Endothelial cell of umbilical vein (primary cell): ENCODE data around the gene SENP5.

Experiments
- CTCF ChIP-seq, 2 donors: IDR thresholded peaks; 1 replicate in 1 of 2; 2 replicates in 1 of 2; pipeline ENCODE4 v1.5.1; 2011; ENCODE audit warnings: low read length in 2 of 2, mild to moderate bottlenecking in 2 of 2, moderate library complexity in 2 of 2, control low read depth in 1 of 2, inconsistent platforms in 1 of 2, low read depth in 1 of 2; ENCODE audit not compliant: insufficient read depth in 1 of 2; ENCODE audit errors: extremely low read depth in 1 of 2
- POLR2A ChIP-seq: IDR thresholded peaks from 2 replicates; pipeline ENCODE4 v1.6.1; 2012; ENCODE audit warnings: low read depth, mild to moderate bottlenecking, control low read depth, low read length

DNA sequence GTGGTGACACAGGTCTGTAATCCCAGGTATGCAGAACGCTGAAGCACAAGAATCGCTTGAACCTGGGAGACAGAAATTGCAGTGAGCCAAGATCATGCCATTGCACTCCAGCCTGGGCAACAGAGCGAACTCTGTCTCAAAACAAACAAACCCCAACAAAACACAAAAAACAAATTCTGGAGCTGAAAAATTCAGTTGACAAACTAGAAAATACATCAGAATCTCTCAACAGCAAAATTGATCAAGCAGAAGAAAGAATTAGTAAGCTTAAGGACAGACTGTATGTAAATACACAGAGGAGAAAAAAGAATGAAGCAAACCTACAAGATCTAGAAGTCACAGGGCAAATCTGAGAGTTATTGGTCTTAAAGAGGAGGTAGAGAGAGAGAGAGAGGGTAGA lies 49.3 kb downstream of the SENP5 start:
- no peak for TF ChIP-seq CTCF (IDR thresholded peaks at IDR 0.05; ENCODE audit: extremely low read depth in 1 of 2, insufficient read depth in 1 of 2, low read depth in 1 of 2, low read length in 2 of 2)
- no peak for TF ChIP-seq POLR2A
